Astrocyte (in vitro differentiated cells and primary cell): ENCODE results near the gene SHROOM1. TPM values are rescaled to one million over a fixed set of nuclear protein-coding genes. Genes with fewer than 3 reads are reported as not detected.
A peak's percentile ranks its signal among the peaks of the same experiment; 100 is the strongest.
"Not testable (repeated sequence)": the region's sequence is repeated elsewhere in the genome, so short reads cannot be mapped to it uniquely, and the experiment has no call there.

Experiments used
- DNase-seq: peaks from one replicate; pipeline ENCODE4 v3.0.0-alpha.2; 2010; ENCODE audit warnings: low read depth
- FAIRE-seq: peaks from 2 replicates; lab custom pipeline; 2011; peaks lifted over from hg19 to GRCh38; lab: Jason Lieb, UNC
- H2AFZ ChIP-seq: 2 replicates; pipeline ENCODE4 v1.6.0; 2012; ENCODE audit warnings: low read depth, low read length, inconsistent platforms
- H3K27ac ChIP-seq: 2 replicates; pipeline ENCODE4 v1.5.1; 2011; ENCODE audit warnings: low read depth, low read length, inconsistent platforms
- H3K27me3 ChIP-seq: 2 replicates; pipeline ENCODE4 v1.6.0; 2011; ENCODE audit warnings: low read length, inconsistent platforms; ENCODE audit not compliant: insufficient read depth
- H3K36me3 ChIP-seq: 2 replicates; pipeline ENCODE4 v1.5.1; 2011; ENCODE audit warnings: low read length, inconsistent platforms; ENCODE audit not compliant: insufficient read depth
- H3K4me1 ChIP-seq: 2 replicates; pipeline ENCODE4 v1.5.1; 2011; ENCODE audit warnings: low read length, inconsistent platforms; ENCODE audit not compliant: insufficient read depth
- H3K4me2 ChIP-seq: 2 replicates; pipeline ENCODE4 v1.6.0; 2012; ENCODE audit warnings: low read length, inconsistent platforms
- H3K4me3 ChIP-seq: 2 replicates; pipeline ENCODE4 v1.5.1; 2011; ENCODE audit warnings: low read depth, mild to moderate bottlenecking, low read length, inconsistent platforms; ENCODE audit not compliant: insufficient read depth
- H3K79me2 ChIP-seq: 2 replicates; pipeline ENCODE4 v1.6.0; 2012; ENCODE audit warnings: mild to moderate bottlenecking, low read length, inconsistent platforms; ENCODE audit not compliant: insufficient read depth
- H3K9ac ChIP-seq: 2 replicates; pipeline ENCODE4 v1.6.0; 2012; ENCODE audit warnings: mild to moderate bottlenecking, low read length, inconsistent platforms
- H3K9me3 ChIP-seq: 2 replicates; pipeline ENCODE4 v1.5.1; 2012; ENCODE audit warnings: low read depth, mild to moderate bottlenecking, low read length, inconsistent platforms; ENCODE audit not compliant: insufficient read depth
- H4K20me1 ChIP-seq: 2 replicates; pipeline ENCODE4 v1.6.0; 2012; ENCODE audit warnings: low read length, inconsistent platforms; ENCODE audit not compliant: insufficient read depth
- H3K27ac Mint-ChIP-seq: one replicate; pipeline ENCODE4 v1.8.0; 2021; ENCODE audit warnings: mild to moderate bottlenecking, mixed read lengths; ENCODE audit not compliant: unreplicated experiment
- H3K27me3 Mint-ChIP-seq: one replicate; pipeline ENCODE4 v1.8.0; 2021; ENCODE audit warnings: low read depth, mixed read lengths; ENCODE audit not compliant: unreplicated experiment
- H3K36me3 Mint-ChIP-seq: one replicate; pipeline ENCODE4 v1.8.0; 2021; ENCODE audit warnings: low read depth, mixed read lengths; ENCODE audit not compliant: unreplicated experiment
- H3K4me1 Mint-ChIP-seq: one replicate; pipeline ENCODE4 v1.8.0; 2021; ENCODE audit warnings: low read depth, mixed read lengths; ENCODE audit not compliant: unreplicated experiment
- H3K4me3 Mint-ChIP-seq: one replicate; pipeline ENCODE4 v1.8.0; 2021; ENCODE audit warnings: mild to moderate bottlenecking, moderate library complexity, mixed read lengths; ENCODE audit not compliant: unreplicated experiment
- H3K9me3 Mint-ChIP-seq: one replicate; pipeline ENCODE4 v1.8.0; 2021; ENCODE audit warnings: mild to moderate bottlenecking, mixed read lengths; ENCODE audit not compliant: unreplicated experiment
- CTCF ChIP-seq: IDR thresholded peaks from 2 replicates; pipeline ENCODE4 v1.5.1; 2011; ENCODE audit warnings: low read depth, mild to moderate bottlenecking, inconsistent platforms, low read length, moderate library complexity; ENCODE audit not compliant: insufficient read depth
- EZH2 ChIP-seq: IDR thresholded peaks from 2 replicates; pipeline ENCODE4 v1.6.1; 2012; ENCODE audit warnings: mild to moderate bottlenecking, low read length, inconsistent platforms; ENCODE audit not compliant: insufficient read depth
- total RNA-seq: library from RNA; stranded (reverse); gene quantifications from 2 replicates; pipeline ENCODE4 v1.2.1, GENCODE V29; 2021

SHROOM1 gene
- total RNA-seq, 1 donor from 2014 or later: 5.0 TPM

- TF ChIP-seq CTCF (no peak), EZH2 (no peak)
- Mint-ChIP-seq H3K9me3 (peaks cover 5% of the 10 kb centered on the region), H3K4me3 (no peak overlapping the region), H3K27me3 (peaks cover 30% of the 10 kb centered on the region), H3K36me3 (no peaks in the 10 kb centered on the region), H3K27ac (no peak overlapping the region), H3K4me1 (peaks cover 3% of the 10 kb centered on the region)
- no peak overlapping the region for H2AFZ ChIP-seq
- DNase-seq (no peak), FAIRE-seq (no peak)
- no peak overlapping the region for H3K9ac ChIP-seq
- no peaks in the 10 kb centered on the region for H3K36me3 ChIP-seq
- no peak overlapping the region for H3K27ac ChIP-seq
- peaks cover 3% of the 10 kb centered on the region for H3K4me1 ChIP-seq
- no peak overlapping the region for H3K4me2 ChIP-seq
- peaks cover 17% of the 10 kb centered on the region for H3K27me3 ChIP-seq
- no peaks in the 10 kb centered on the region for H4K20me1 ChIP-seq
- no peak overlapping the region for H3K4me3 ChIP-seq
- no peaks in the 10 kb centered on the region for H3K9me3 ChIP-seq
- no peaks in the 10 kb centered on the region for H3K79me2 ChIP-seq
Measured at GRCh38 chr5:132808448-132808847, 22.0 kb downstream of the SHROOM1 start.

DNA sequence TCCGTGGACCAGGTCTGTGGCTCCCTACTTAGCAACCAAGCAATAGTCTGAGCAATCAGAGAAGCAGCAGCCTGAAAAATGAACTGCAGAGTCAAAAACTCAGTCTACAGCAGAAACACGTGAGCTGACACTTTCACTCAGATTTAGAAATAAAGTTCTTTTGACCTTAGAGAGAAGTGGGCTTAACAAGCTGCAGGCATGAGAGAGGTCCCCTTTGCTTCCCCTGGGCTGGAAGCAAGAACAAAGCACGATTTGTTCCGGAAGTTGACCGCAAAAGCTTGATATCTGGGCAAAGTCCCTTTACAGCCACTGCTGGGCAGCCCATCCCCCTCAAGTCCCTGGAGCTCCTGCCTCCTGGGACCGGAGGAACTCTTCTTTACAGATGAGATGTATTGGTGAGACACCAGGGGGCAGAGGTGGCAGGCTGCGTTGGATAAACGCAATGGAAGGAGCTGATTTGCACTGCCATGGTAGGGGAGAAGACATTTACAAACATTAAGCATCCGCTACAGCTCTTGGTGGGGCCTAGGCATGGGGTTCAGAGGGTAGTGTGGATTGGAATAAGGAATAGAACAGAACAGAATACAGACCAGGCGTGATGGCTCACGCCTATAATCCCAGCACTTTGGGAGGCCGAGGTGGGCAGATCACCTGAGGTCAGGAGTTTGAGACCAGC, 23.1 kb downstream of the SHROOM1 start:
- no peak for DNase-seq
- H4K20me1 ChIP-seq: no peaks in the 10 kb centered on the region
- peaks cover 3% of the 10 kb centered on the region for H3K4me1 ChIP-seq
- no peaks in the 10 kb centered on the region for H3K9me3 ChIP-seq
- no peaks in the 10 kb centered on the region for H3K36me3 ChIP-seq
- Mint-ChIP-seq H3K27me3 (peaks cover 22% of the 10 kb centered on the region), H3K4me1 (peaks cover 3% of the 10 kb centered on the region), H3K27ac (no peak overlapping the region), H3K36me3 (no peaks in the 10 kb centered on the region), H3K9me3 (peaks cover 5% of the 10 kb centered on the region), H3K4me3 (no peak overlapping the region)
- H3K4me3 ChIP-seq: no peak overlapping the region
- H3K27me3 ChIP-seq: peaks cover 9% of the 10 kb centered on the region
- H2AFZ ChIP-seq: peak overlapping the region; percentile 45
- H3K79me2 ChIP-seq: no peaks in the 10 kb centered on the region
- no peak overlapping the region for H3K4me2 ChIP-seq
- H3K27ac ChIP-seq: no peak overlapping the region
- no peak for TF ChIP-seq EZH2
- TF ChIP-seq CTCF: no peak
- no peak overlapping the region for H3K9ac ChIP-seq
- no peak for FAIRE-seq

DNA sequence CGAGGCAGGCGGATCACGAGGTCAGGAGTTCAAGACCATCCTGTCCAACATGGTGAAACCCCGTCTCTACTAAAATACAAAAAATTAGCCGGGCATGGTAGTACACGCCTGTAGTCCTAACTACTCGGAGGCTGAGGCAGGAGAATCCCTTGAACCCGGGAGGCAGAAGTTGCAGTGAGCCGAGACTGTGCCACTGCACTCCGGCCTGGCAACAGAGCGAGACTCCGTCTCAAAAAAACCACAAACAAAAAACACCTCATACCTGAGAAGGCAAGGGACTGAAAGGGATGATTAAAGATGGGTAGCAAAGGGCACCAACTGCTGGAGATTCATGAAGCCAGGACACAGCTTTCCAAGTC, 23.7 kb downstream of the SHROOM1 start:
- not testable (repeated sequence) for H3K27ac Mint-ChIP-seq, H3K4me1 ChIP-seq, FAIRE-seq, H3K27ac ChIP-seq, DNase-seq, H4K20me1 ChIP-seq, H3K27me3 ChIP-seq, H3K36me3 Mint-ChIP-seq, H3K4me2 ChIP-seq, H3K79me2 ChIP-seq, H3K9me3 ChIP-seq, H3K36me3 ChIP-seq, H3K9ac ChIP-seq, H3K4me3 Mint-ChIP-seq, H3K4me1 Mint-ChIP-seq, H3K4me3 ChIP-seq, H3K9me3 Mint-ChIP-seq
- peaks cover 17% of the 10 kb centered on the region for H3K27me3 Mint-ChIP-seq
- peak overlapping the region; percentile 45 for H2AFZ ChIP-seq

DNA sequence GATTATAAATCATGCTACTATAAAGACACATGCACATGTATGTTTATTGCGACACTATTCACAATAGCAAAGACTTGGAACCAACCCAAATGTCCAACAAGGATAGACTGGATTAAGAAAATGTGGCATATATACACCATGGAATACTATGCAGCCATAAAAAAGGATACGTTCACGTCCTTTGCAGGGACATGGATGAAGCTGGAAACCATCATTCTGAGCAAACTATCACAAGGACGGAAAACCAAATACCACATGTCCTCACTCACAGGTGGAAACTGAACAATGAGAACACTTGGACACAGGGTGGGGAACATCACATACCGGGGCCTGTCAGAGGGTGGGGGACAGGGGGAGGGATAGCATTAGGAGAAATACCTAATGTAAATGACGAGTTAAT, 24.6 kb downstream of the SHROOM1 start:
- not testable (repeated sequence) for H3K4me2 ChIP-seq, H3K4me3 ChIP-seq, H3K36me3 ChIP-seq, H3K36me3 Mint-ChIP-seq, H3K4me1 Mint-ChIP-seq, H3K4me3 Mint-ChIP-seq, H3K27ac Mint-ChIP-seq, H3K79me2 ChIP-seq, DNase-seq, H3K9me3 ChIP-seq, H3K27ac ChIP-seq, H4K20me1 ChIP-seq, FAIRE-seq, H3K27me3 ChIP-seq, H2AFZ ChIP-seq, H3K9me3 Mint-ChIP-seq, H3K9ac ChIP-seq, H3K4me1 ChIP-seq
- H3K27me3 Mint-ChIP-seq: peaks cover 12% of the 10 kb centered on the region

GRCh38 chr5:132804219-132804618, 26.2 kb downstream of the SHROOM1 start:
- H3K4me1 Mint-ChIP-seq: peaks cover 11% of the 10 kb centered on the region
- not testable (repeated sequence) for H3K36me3 Mint-ChIP-seq, DNase-seq, H3K79me2 ChIP-seq, H2AFZ ChIP-seq, H3K4me3 ChIP-seq, H3K9ac ChIP-seq, H3K4me3 Mint-ChIP-seq, H3K27ac ChIP-seq, H3K9me3 Mint-ChIP-seq, H3K36me3 ChIP-seq, H3K4me2 ChIP-seq, H3K27ac Mint-ChIP-seq, H3K4me1 ChIP-seq, H3K27me3 ChIP-seq, H4K20me1 ChIP-seq, FAIRE-seq, H3K27me3 Mint-ChIP-seq, H3K9me3 ChIP-seq
